Measurements from ENCODE around the gene PFKL. TPM values are rescaled to one million over a fixed set of nuclear protein-coding genes. Genes with fewer than 3 reads are reported as not detected.

The PFKL gene
- total RNA-seq, 1 experiment from 2014 or later, result 67.5 TPM

- DNase-seq, result no peak
- Histone ChIP-seq H3K4me2 (no peak overlapping the region), H2AFZ (no peak overlapping the region), H3K36me3 (ENCODE audit: low read depth) (no peaks in the 10 kb centered on the region), H3F3A (ENCODE audit: insufficient read depth, low read depth) (no peaks in the 10 kb centered on the region), H4K20me1 (ENCODE audit: insufficient read depth) (no peaks in the 10 kb centered on the region), H3K4me1 (replicated peaks; ENCODE audit: insufficient read depth) (no peaks in the 10 kb centered on the region), H3K9me2 (ENCODE audit: insufficient read depth) (no peaks in the 10 kb centered on the region), H3K27me3 (ENCODE audit: insufficient read depth, low read depth) (peaks cover 87% of the 10 kb centered on the region), H3K9me3 (ENCODE audit: insufficient read depth, low read depth) (no peaks in the 10 kb centered on the region), H3K4me3 (no peak overlapping the region), H3K27ac (no peak overlapping the region), H3K79me2 (ENCODE audit: low read depth) (no peaks in the 10 kb centered on the region)
- POLR2A ChIA-PET (ENCODE audit: unreplicated experiment), result no interaction called here
- BruUV-seq (replicated peaks), result no TSS peak
- intact Hi-C loops (cut with micrococcal nuclease; ENCODE audit: unreplicated experiment), result no loop called here
- CTCF ChIA-PET, result no interaction called here
- no peak for TF ChIP-seq EZH2 (IDR thresholded peaks at IDR 0.05; ENCODE audit: low read depth)
- no peak for TF ChIP-seq CTCF (conservative IDR thresholded peaks at IDR 0.05)
Observed at GRCh38 chr21:44374601-44375280, 74.9 kb downstream of the PFKL start.

GRCh38 chr21:44375281-44375651, 75.4 kb downstream of the PFKL start:
- H4K20me1 ChIP-seq (ENCODE audit: insufficient read depth), result no peaks in the 10 kb centered on the region
- no peak overlapping the region for H2AFZ ChIP-seq
- H3K4me3 ChIP-seq, result no peak overlapping the region
- no peaks in the 10 kb centered on the region for H3K36me3 ChIP-seq (ENCODE audit: low read depth)
- BruUV-seq (replicated peaks), result no TSS peak
- no peaks in the 10 kb centered on the region for H3K79me2 ChIP-seq (ENCODE audit: low read depth)
- no peak overlapping the region for H3K27ac ChIP-seq
- no peak for TF ChIP-seq EZH2 (IDR thresholded peaks at IDR 0.05; ENCODE audit: low read depth)
- TF ChIP-seq CTCF (conservative IDR thresholded peaks at IDR 0.05), result no peak
- H3K4me1 ChIP-seq (replicated peaks; ENCODE audit: insufficient read depth), result no peaks in the 10 kb centered on the region
- peaks cover 93% of the 10 kb centered on the region for H3K27me3 ChIP-seq (ENCODE audit: insufficient read depth, low read depth)
- no peak for DNase-seq
- ChIA-PET POLR2A (ENCODE audit: unreplicated experiment) (no interaction called here), CTCF (no interaction called here)
- intact Hi-C loops (cut with micrococcal nuclease; ENCODE audit: unreplicated experiment), result no loop called here
- no peaks in the 10 kb centered on the region for H3K9me3 ChIP-seq (ENCODE audit: insufficient read depth, low read depth)
- no peaks in the 10 kb centered on the region for H3K9me2 ChIP-seq (ENCODE audit: insufficient read depth)
- no peak overlapping the region for H3K4me2 ChIP-seq
- H3F3A ChIP-seq (ENCODE audit: insufficient read depth, low read depth), result no peaks in the 10 kb centered on the region

- H3K36me3 ChIP-seq (ENCODE audit: low read depth), result no peaks in the 10 kb centered on the region
- no peak overlapping the region for H3K4me2 ChIP-seq
- no peaks in the 10 kb centered on the region for H3F3A ChIP-seq (ENCODE audit: insufficient read depth, low read depth)
- ChIA-PET POLR2A (ENCODE audit: unreplicated experiment) (no interaction called here), CTCF (no interaction called here)
- intact Hi-C loops (cut with micrococcal nuclease; ENCODE audit: unreplicated experiment), result no loop called here
- no peaks in the 10 kb centered on the region for H3K9me3 ChIP-seq (ENCODE audit: insufficient read depth, low read depth)
- DNase-seq, result no peak
- peaks cover 94% of the 10 kb centered on the region for H3K27me3 ChIP-seq (ENCODE audit: insufficient read depth, low read depth)
- no peak overlapping the region for H3K4me3 ChIP-seq
- no peak overlapping the region for H2AFZ ChIP-seq
- H4K20me1 ChIP-seq (ENCODE audit: insufficient read depth), result no peaks in the 10 kb centered on the region
- no peak overlapping the region for H3K27ac ChIP-seq
- no peaks in the 10 kb centered on the region for H3K9me2 ChIP-seq (ENCODE audit: insufficient read depth)
- no TSS peak for BruUV-seq (replicated peaks)
- TF ChIP-seq EZH2 (IDR thresholded peaks at IDR 0.05; ENCODE audit: low read depth) (no peak), CTCF (conservative IDR thresholded peaks at IDR 0.05) (no peak)
- no peaks in the 10 kb centered on the region for H3K4me1 ChIP-seq (replicated peaks; ENCODE audit: insufficient read depth)
- no peaks in the 10 kb centered on the region for H3K79me2 ChIP-seq (ENCODE audit: low read depth)
Observed at GRCh38 chr21:44375761-44376241, 75.9 kb downstream of the PFKL start.

Data from PC-9 (cell line).